ENCODE data around the gene ZC3H15.

ZC3H15 gene

DNA sequence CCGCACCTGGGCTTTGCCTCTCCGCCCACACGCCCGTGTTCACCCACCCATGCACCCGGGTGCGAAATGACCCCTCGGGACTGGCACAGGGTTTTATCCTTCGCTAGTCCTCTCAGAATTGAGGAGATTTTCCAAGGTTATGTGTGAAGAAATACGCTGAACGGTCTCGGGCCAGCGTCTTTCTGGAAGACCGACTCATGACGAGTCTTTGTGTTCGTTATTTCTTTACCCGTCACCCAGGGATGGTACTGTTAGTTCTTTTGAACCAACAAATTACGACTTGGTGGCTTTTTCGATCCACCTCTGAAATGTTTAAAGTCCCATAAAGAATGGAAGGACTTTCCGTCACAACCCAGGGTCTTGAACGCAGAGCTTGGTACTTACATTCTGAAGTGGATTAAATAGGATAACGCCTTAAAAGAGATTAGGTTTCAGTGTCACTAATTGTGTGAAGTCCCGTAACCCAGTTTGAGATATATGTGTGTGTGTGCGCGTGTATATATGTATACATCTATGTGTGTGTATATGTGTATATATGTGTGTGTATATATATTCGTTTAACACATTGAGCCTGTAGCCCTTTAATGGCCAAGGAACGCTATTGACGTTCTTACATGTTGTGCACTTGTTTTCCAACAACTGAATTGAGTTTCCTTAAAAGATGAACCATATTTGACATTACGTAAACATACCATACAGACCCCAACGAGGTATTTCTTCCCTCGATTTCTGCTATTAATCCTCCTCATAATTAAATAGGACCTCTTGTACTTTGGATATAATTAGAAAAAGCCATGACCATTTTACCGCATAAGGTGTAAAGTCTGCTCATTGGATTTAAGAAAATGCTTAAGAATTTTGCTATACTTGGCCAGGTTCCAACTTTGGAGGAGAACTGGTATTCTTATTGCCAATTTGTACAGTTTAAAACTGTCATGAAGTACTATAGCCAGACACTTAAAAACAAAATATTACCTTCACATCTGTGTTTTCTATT is 889 bp downstream of the ZC3H15 start:
- Histone ChIP-seq H3K9ac (ENCODE audit: low read depth, low read length, poor library complexity, severe bottlenecking) (peak overlapping the region; percentile 86), H3K36me3 (ENCODE audit: insufficient read depth, low read length) (no peaks in the 10 kb centered on the region), H4K20me1 (ENCODE audit: insufficient read depth, low read length, poor library complexity, severe bottlenecking) (peaks cover 55% of the 10 kb centered on the region), H3K27me3 (ENCODE audit: insufficient read depth, low read length, poor library complexity, severe bottlenecking) (no peaks in the 10 kb centered on the region), H3K4me1 (ENCODE audit: insufficient read depth, low read length, poor library complexity, severe bottlenecking) (peaks cover 72% of the 10 kb centered on the region), H3K79me2 (ENCODE audit: insufficient read depth, low read length) (peaks cover 81% of the 10 kb centered on the region), H3K4me2 (ENCODE audit: low read depth, low read length, poor library complexity, severe bottlenecking) (peak overlapping the region; percentile 91), H3K9me2 (replicated peaks; ENCODE audit: low read depth, low read length) (no peaks in the 10 kb centered on the region), H3F3A (ENCODE audit: low read depth) (no peaks in the 10 kb centered on the region), H3K9me3 (ENCODE audit: insufficient read depth, low read depth, low read length) (no peaks in the 10 kb centered on the region), H2AFZ (ENCODE audit: low read length) (peak overlapping the region; percentile 87), H3K4me3 (ENCODE audit: low read length, poor library complexity, severe bottlenecking) (peak overlapping the region; percentile 98)
- TF ChIP-seq EZH2phosphoT487 (IDR thresholded peaks at IDR 0.05; ENCODE audit: borderline replicate concordance): no peak
- TF ChIP-seq CTCF (conservative IDR thresholded peaks at IDR 0.05; ENCODE audit: low read length): no peak

- peak overlapping the region; percentile 91 for H3K4me2 ChIP-seq (ENCODE audit: low read depth, low read length, poor library complexity, severe bottlenecking)
- H4K20me1 ChIP-seq (ENCODE audit: insufficient read depth, low read length, poor library complexity, severe bottlenecking): peaks cover 90% of the 10 kb centered on the region
- H3K9me3 ChIP-seq (ENCODE audit: insufficient read depth, low read depth, low read length): no peaks in the 10 kb centered on the region
- H3K9me2 ChIP-seq (replicated peaks; ENCODE audit: low read depth, low read length): no peaks in the 10 kb centered on the region
- peaks cover 32% of the 10 kb centered on the region; the same call in 1 of the 2 replicates for H3K36me3 ChIP-seq (ENCODE audit: insufficient read depth, low read length)
- no peak for TF ChIP-seq EZH2phosphoT487 (IDR thresholded peaks at IDR 0.05; ENCODE audit: borderline replicate concordance)
- no peak overlapping the region for H2AFZ ChIP-seq (ENCODE audit: low read length)
- peak overlapping the region; percentile 98 for H3K4me3 ChIP-seq (ENCODE audit: low read length, poor library complexity, severe bottlenecking)
- H3K79me2 ChIP-seq (ENCODE audit: insufficient read depth, low read length): peaks cover 91% of the 10 kb centered on the region
- no peaks in the 10 kb centered on the region for H3F3A ChIP-seq (ENCODE audit: low read depth)
- no peak overlapping the region for H3K9ac ChIP-seq (ENCODE audit: low read depth, low read length, poor library complexity, severe bottlenecking)
- H3K4me1 ChIP-seq (ENCODE audit: insufficient read depth, low read length, poor library complexity, severe bottlenecking): peaks cover 53% of the 10 kb centered on the region
- H3K27me3 ChIP-seq (ENCODE audit: insufficient read depth, low read length, poor library complexity, severe bottlenecking): no peaks in the 10 kb centered on the region
These were observed 7.6 kb downstream of the ZC3H15 start for GRCh38 chr2:186493564-186494085.

GRCh38 chr2:186496401-186496800 is 10.3 kb downstream of the ZC3H15 start:
- TF ChIP-seq EZH2phosphoT487 (IDR thresholded peaks at IDR 0.05; ENCODE audit: borderline replicate concordance) (no peak), CTCF (conservative IDR thresholded peaks at IDR 0.05; ENCODE audit: low read length) (no peak)
- Histone ChIP-seq H3K4me3 (ENCODE audit: low read length, poor library complexity, severe bottlenecking) (no peak overlapping the region), H3K79me2 (ENCODE audit: insufficient read depth, low read length) (peaks cover 77% of the 10 kb centered on the region), H4K20me1 (ENCODE audit: insufficient read depth, low read length, poor library complexity, severe bottlenecking) (peaks cover 79% of the 10 kb centered on the region), H3K27me3 (ENCODE audit: insufficient read depth, low read length, poor library complexity, severe bottlenecking) (no peaks in the 10 kb centered on the region), H3K9ac (ENCODE audit: low read depth, low read length, poor library complexity, severe bottlenecking) (no peak overlapping the region), H3K9me3 (ENCODE audit: insufficient read depth, low read depth, low read length) (no peaks in the 10 kb centered on the region), H3K4me2 (ENCODE audit: low read depth, low read length, poor library complexity, severe bottlenecking) (no peak overlapping the region), H2AFZ (ENCODE audit: low read length) (no peak overlapping the region), H3K36me3 (ENCODE audit: insufficient read depth, low read length) (peaks cover 58% of the 10 kb centered on the region; the same call in 1 of the 2 replicates), H3K9me2 (replicated peaks; ENCODE audit: low read depth, low read length) (no peaks in the 10 kb centered on the region), H3K4me1 (ENCODE audit: insufficient read depth, low read length, poor library complexity, severe bottlenecking) (peaks cover 32% of the 10 kb centered on the region), H3F3A (ENCODE audit: low read depth) (no peaks in the 10 kb centered on the region)

Data from Loucy (cell line).